ENCODE data around the gene XYLT1. TPM values are rescaled to one million over a fixed set of nuclear protein-coding genes. Genes with fewer than 3 reads are reported as not detected.

Gene XYLT1
- total RNA-seq, 2 experiments from 2014 or later, result 7.3 to 8.9 TPM

GRCh38 chr16:17143546-17144419, 327.0 kb downstream of the XYLT1 start:
- Mint-ChIP-seq H3K4me3 (no peak overlapping the region), H3K9me3 (no peaks in the 10 kb centered on the region), H3K36me3 (ENCODE audit: low read depth) (peaks cover 9% of the 10 kb centered on the region), H3K27me3 (no peaks in the 10 kb centered on the region), H3K27ac (no peak overlapping the region), H3K4me1 (ENCODE audit: low read depth) (no peaks in the 10 kb centered on the region)
- TF ChIP-seq, protein P1, sequence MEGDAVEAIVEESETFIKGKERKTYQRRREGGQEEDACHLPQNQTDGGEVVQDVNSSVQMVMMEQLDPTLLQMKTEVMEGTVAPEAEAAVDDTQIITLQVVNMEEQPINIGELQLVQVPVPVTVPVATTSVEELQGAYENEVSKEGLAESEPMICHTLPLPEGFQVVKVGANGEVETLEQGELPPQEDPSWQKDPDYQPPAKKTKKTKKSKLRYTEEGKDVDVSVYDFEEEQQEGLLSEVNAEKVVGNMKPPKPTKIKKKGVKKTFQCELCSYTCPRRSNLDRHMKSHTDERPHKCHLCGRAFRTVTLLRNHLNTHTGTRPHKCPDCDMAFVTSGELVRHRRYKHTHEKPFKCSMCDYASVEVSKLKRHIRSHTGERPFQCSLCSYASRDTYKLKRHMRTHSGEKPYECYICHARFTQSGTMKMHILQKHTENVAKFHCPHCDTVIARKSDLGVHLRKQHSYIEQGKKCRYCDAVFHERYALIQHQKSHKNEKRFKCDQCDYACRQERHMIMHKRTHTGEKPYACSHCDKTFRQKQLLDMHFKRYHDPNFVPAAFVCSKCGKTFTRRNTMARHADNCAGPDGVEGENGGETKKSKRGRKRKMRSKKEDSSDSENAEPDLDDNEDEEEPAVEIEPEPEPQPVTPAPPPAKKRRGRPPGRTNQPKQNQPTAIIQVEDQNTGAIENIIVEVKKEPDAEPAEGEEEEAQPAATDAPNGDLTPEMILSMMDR (IDR thresholded peaks at IDR 0.05), result no peak
- intact Hi-C loops (cut with micrococcal nuclease), result no loop called here
- no peak for ATAC-seq
- ChIA-PET POLR2A (no interaction called here), CTCF (no interaction called here)
- DNase-seq, result no peak

DNA sequence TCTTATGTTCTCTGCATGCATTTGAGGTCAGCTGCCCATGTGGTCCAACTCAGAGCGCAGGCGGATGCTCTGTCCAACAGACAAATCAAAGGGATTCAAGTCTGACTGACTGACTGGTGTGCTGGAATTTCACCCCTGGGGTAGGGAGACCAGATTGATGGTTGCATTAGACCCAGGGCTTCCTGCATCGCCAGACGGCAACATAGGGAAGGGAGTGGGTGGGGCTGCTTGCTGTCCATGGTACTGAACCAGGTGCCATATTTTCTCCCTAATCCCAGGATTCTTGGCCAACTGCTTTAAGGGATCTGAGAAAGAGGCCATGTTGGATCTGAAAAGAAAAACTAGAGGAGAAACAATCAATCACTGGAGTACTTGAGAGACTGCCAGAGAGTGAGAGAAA, 332.0 kb downstream of the XYLT1 start:
- no peak overlapping the region for H3K4me3 Mint-ChIP-seq
- intact Hi-C loops (cut with micrococcal nuclease), result no loop called here
- H3K4me1 Mint-ChIP-seq (ENCODE audit: low read depth), result peaks cover 9% of the 10 kb centered on the region
- no peaks in the 10 kb centered on the region for H3K9me3 Mint-ChIP-seq
- H3K27me3 Mint-ChIP-seq, result no peaks in the 10 kb centered on the region
- H3K27ac Mint-ChIP-seq, result no peak overlapping the region
- POLR2A ChIA-PET, result no interaction called here
- peaks cover 12% of the 10 kb centered on the region for H3K36me3 Mint-ChIP-seq (ENCODE audit: low read depth)
- no peak for ATAC-seq
- DNase-seq, result no peak
- TF ChIP-seq, protein P1 (IDR thresholded peaks at IDR 0.05), result no peak
- CTCF ChIA-PET, result no interaction called here

DNA sequence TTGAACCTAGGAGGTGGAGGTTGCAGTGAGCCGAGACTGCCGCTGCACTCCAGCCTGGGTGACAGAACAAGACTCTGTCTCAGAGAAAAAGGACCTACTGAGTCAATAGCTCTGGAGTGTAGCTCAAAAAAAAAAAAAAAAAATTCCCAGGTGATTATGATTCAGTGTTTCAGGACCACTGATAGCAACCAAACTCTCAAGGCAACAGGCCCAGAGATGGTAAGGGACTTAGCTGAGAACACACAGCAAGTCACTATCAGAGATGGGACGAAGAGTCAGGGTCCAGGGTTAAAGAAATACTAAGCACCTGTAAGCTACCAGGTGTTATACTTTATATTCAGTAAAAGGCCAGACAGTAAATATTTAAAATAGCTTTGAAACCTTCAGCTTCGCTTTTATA, 335.3 kb downstream of the XYLT1 start:
- H3K4me1 Mint-ChIP-seq (ENCODE audit: low read depth), result peaks cover 21% of the 10 kb centered on the region
- H3K4me3 Mint-ChIP-seq, result no peak overlapping the region
- peaks cover 11% of the 10 kb centered on the region for H3K36me3 Mint-ChIP-seq (ENCODE audit: low read depth)
- no peak overlapping the region for H3K27ac Mint-ChIP-seq
- H3K27me3 Mint-ChIP-seq, result no peaks in the 10 kb centered on the region
- H3K9me3 Mint-ChIP-seq, result no peaks in the 10 kb centered on the region
- intact Hi-C loops (cut with micrococcal nuclease), result no loop called here
- POLR2A ChIA-PET, result no interaction called here
- DNase-seq (no peak), ATAC-seq (no peak)
- CTCF ChIA-PET, result no interaction called here
- TF ChIP-seq, protein P1 (IDR thresholded peaks at IDR 0.05), result no peak

GRCh38 chr16:17134586-17134985, 336.2 kb downstream of the XYLT1 start:
- DNase-seq, result peak; percentile 6
- ATAC-seq, result no peak
- POLR2A ChIA-PET, result no interaction called here
- intact Hi-C loops (cut with micrococcal nuclease), result no loop called here
- peaks cover 10% of the 10 kb centered on the region for H3K36me3 Mint-ChIP-seq (ENCODE audit: low read depth)
- no peaks in the 10 kb centered on the region for H3K9me3 Mint-ChIP-seq
- TF ChIP-seq, protein P1 (IDR thresholded peaks at IDR 0.05), result no peak
- H3K27me3 Mint-ChIP-seq, result no peaks in the 10 kb centered on the region
- CTCF ChIA-PET, result no interaction called here
- H3K4me1 Mint-ChIP-seq (ENCODE audit: low read depth), result peaks cover 21% of the 10 kb centered on the region
- no peak overlapping the region for H3K27ac Mint-ChIP-seq
- no peak overlapping the region for H3K4me3 Mint-ChIP-seq

DNA sequence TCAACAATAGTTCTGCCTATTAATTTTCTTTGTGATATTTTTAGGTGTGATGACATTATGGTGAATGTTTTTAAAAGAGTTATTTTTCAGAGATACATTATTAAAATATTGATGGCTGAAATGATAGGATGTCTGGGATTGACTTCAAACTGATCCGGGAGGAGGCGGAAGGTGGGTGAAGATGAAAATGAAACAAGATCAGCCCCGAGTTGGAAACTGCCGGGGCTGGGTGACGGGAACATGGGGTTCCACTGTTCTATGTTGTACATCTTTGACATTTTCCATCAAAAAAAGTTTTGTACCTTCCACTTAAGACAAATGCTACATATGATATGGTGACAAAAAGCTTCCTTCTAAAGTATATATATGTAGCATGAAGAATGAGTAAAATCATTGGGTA, 336.9 kb downstream of the XYLT1 start:
- intact Hi-C loops (cut with micrococcal nuclease), result no loop called here
- Mint-ChIP-seq H3K4me3 (no peak overlapping the region), H3K4me1 (ENCODE audit: low read depth) (peaks cover 21% of the 10 kb centered on the region), H3K9me3 (no peaks in the 10 kb centered on the region), H3K27ac (no peak overlapping the region), H3K27me3 (no peaks in the 10 kb centered on the region), H3K36me3 (ENCODE audit: low read depth) (peaks cover 9% of the 10 kb centered on the region)
- TF ChIP-seq, protein P1 (IDR thresholded peaks at IDR 0.05), result no peak
- DNase-seq, result no peak
- ChIA-PET POLR2A (no interaction called here), CTCF (no interaction called here)
- ATAC-seq, result no peak

All from activated CD8-positive, alpha-beta T cell treated with anti-CD3 and anti-CD28 coated beads for 36 hours (primary cell).